RWPE1 (cell line): ENCODE measurements around the gene TOP3B.

Experiments used
- CTCF ChIA-PET: fragments of 350-600 bp; sonication (Branson Sonifier 250); formaldehyde crosslinking; extraction: SDS; loops from one replicate; lab custom pipeline; 2021; lab: Yijun Ruan, JAX
- POLR2A ChIA-PET: fragments of 400-600 bp; formaldehyde crosslinking; extraction: SDS; loops from one replicate; lab custom pipeline; 2020; ENCODE audit warnings: antibody characterized with exemption; ENCODE audit not compliant: low non-redundant PET; lab: Yijun Ruan, JAX
- DNase-seq: peaks from one replicate; pipeline ENCODE4 v3.0.0; 2012; ENCODE audit warnings: low spot score
- H3K27ac ChIP-seq: fragments of 450-650 bp; 2 replicates; pipeline ENCODE4 v1.5.1; 2017
- CTCF ChIP-seq: fragments of 450-650 bp; conservative IDR thresholded peaks from 2 replicates; pipeline ENCODE4 v1.5.1; 2017; ENCODE audit warnings: low read depth, mild to moderate bottlenecking

The TOP3B gene

GRCh38 chr22:21992593-21993237, 10.1 kb upstream of the TOP3B start:
- POLR2A ChIA-PET: no interaction called here
- DNase-seq: no peak
- no peak for TF ChIP-seq CTCF
- H3K27ac ChIP-seq: no peak overlapping the region
- CTCF ChIA-PET: interaction anchor here (0.6 kb wide), 1 partner anchor 692 kb away, joined by 3 read pairs; no protein-coding TSS in a partner anchor

- POLR2A ChIA-PET: no interaction called here
These were observed 9.2 kb upstream of the TOP3B start for GRCh38 chr22:21991774-21992173.

GRCh38 chr22:21991304-21991596, 8.7 kb upstream of the TOP3B start:
- no peak overlapping the region for H3K27ac ChIP-seq
- ChIA-PET CTCF (no interaction called here), POLR2A (no interaction called here)
- no peak for TF ChIP-seq CTCF
- DNase-seq: no peak

More at GRCh38 chr22:21991774-21992173, 9.2 kb upstream of the TOP3B start:
- CTCF ChIA-PET: no interaction called here
- no peak for DNase-seq
- no peak overlapping the region for H3K27ac ChIP-seq
- no peak for TF ChIP-seq CTCF

- no peak overlapping the region for H3K27ac ChIP-seq
- DNase-seq: no peak
- TF ChIP-seq CTCF: no peak
- POLR2A ChIA-PET: no interaction called here
- CTCF ChIA-PET: no interaction called here
These were observed 8.1 kb upstream of the TOP3B start for GRCh38 chr22:21990445-21991303.

- ChIA-PET POLR2A (no interaction called here), CTCF (no interaction called here)
- H3K27ac ChIP-seq: no peak overlapping the region
- TF ChIP-seq CTCF: no peak
- no peak for DNase-seq
These were observed 6.5 kb upstream of the TOP3B start for GRCh38 chr22:21989049-21989448.

- POLR2A ChIA-PET: no interaction called here
- no peak overlapping the region for H3K27ac ChIP-seq
- no peak for TF ChIP-seq CTCF
- CTCF ChIA-PET: no interaction called here
- no peak for DNase-seq
These were observed 2.6 kb upstream of the TOP3B start for GRCh38 chr22:21985214-21985613.
